HG03442 (cell line): ENCODE data around the gene NIPAL4.
"Not testable (repeated sequence)": the region's sequence is repeated elsewhere in the genome, so short reads cannot be mapped to it uniquely, and the experiment has no call there.

ENCODE experiments used
- ATAC-seq: cut with Tn5 transposase; IDR thresholded peaks from one replicate; pipeline ENCODE4 v1.9.1; 2021; ENCODE audit warnings: mild to moderate bottlenecking, moderate library complexity; ENCODE audit not compliant: unreplicated experiment

Gene NIPAL4

DNA sequence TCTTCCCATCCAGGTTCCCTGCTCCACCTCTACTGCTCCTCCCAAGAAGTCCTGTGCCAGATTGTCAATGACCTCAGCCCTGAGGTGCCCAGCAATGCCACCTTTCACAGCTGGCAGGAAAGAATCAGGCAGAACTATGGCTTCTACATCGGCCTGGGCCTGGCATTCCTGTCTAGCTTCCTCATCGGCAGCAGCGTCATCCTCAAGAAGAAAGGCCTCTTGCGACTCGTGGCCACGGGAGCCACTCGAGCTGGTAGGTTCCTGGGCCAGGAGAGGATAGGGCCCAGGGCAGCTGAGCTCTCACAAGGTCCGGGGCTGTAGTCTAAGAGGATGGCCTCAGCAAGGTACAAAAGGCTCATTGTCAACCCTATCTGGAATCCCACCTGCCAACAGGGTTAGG, 3.1 kb downstream of the NIPAL4 start:
- no peak for ATAC-seq

DNA sequence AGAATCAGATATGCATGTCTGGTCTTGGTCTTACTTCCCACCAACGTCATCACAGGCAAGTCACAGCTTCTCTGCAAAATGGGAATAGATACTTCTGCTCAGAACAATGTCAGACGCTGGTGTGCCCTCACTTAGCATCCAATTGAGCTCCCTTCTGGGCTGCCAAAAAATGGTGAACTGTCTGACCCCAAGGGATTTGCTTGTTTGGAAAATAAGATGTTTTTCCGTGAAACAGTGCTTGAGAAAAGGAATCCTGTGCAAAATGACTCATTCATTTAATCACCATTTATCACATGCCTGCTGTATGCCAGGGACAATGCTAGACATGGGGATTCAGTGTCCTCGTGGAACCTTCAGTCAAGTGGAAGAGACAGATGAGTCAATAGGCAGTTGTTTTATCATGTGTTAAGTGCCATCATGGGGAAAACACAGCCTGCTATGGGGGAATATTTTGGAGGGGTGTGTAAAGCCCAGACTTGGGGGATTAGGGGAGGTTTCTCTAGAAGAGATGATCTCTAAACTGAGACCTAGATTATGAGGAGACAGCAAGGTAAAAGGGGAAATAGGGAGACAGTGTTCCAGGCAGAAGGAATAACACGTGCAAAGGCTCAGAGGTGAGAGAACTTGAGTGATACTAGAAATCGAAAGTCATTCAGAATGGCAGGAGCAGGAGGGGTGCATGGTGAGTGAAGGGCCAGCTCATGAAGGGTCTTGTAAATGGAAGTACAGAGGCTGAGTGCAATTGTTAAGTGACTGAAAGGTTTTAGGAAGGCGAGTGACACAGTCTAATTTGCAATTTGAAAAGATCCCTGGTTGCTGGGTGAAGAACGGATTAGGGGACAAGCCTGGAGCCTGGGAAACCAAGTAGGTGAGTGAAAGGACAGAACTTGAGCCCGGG, 3.9 kb downstream of the NIPAL4 start:
- no peak for ATAC-seq

DNA sequence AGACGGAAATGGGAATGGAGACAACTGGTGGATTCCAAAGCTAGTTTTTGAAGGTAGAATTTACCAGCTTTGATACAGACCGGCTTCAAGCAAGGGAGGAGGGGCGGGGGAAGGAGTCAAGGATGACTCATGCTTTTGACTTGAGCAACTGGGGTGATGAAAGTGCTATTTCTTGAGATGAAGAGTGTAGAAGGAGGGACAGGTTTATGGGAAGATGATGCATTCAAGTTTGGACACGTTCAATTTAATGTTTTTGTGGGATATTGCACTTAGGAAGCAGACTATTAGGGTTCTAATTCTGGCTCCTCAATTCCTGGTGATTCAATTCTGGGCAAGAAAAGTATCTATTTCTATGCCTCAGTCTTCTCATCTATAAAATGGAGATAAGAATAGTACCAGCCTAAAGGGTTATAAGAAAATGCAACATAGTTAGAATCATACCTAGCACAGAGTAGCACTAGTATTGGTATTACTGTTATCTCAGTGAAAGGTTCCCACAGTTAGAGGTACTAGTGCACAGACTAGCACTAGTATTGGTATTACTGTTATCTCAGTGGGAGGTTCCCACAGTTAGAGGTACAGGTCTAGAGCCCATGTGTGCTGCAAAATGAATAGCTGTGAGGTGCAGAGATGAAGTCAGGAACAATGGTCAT, 4.6 kb downstream of the NIPAL4 start:
- peak; percentile 95 for ATAC-seq

DNA sequence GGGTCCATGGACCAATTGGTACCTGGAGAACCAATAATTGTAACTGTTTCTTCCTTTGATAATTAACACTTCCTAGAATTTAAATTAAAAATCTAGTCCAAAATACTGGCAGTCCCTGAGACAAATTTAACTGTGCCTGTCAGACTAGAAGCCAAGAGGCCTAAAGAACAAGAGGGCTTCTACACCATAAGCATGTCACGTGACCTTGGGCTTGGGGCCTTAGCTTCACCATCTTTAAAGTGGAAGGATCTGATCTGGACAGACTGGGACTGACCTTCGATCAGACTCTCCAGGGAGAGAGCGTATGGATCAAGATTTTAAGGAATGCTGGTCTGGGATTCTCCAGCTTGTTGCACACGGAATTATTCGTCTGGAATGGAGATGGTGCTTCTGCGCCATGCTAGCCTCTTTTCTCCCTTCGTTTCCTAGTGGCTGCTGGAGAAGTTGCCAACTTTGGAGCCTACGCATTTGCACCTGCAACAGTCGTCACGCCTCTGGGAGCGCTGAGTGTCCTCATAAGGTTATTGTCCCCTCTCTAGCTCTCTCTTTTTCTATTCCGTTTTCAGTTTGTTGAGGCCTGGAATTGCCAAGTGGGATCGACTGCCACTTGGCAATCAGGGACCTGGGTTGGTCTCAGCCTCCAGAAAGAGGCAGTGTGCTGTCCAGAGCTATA, 8.4 kb downstream of the NIPAL4 start:
- ATAC-seq = no peak

DNA sequence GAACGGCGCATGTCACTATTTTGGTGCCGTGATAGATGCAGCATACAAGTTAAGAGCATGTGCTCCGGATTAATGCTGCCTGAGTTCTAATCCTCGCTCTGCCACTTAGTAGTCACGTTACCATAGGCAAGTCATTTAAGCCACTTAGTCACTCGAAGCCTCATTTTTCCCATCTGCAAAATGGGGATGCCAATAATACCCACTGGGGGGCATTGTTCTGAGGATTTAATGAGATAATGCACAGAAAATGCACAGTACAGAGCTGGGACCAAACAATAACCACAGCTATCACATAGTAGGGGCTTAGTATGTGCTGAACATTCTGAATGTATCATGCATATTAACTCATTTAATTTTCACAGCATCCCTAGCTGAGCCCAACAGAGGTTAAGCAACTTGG, 9.1 kb downstream of the NIPAL4 start:
- ATAC-seq = no peak

DNA sequence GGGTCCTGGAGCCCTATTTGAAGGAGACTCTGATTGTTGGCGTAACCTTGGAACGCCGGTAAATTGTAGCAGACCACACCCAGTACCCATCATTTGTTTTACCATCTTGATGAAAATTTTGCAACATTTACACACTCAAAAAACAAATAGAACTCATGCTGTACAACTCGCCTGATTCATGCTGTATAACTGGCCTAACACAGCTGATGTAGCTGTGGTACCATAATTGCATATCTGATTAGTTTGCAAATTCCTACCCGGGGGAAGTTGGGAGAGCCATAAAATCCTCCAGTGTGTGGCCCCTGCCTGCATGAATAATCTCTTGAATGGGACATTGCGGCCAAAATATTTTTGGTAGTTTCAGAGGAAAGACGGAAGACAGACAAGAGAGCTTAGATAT, 9.7 kb downstream of the NIPAL4 start:
- ATAC-seq = no peak

DNA sequence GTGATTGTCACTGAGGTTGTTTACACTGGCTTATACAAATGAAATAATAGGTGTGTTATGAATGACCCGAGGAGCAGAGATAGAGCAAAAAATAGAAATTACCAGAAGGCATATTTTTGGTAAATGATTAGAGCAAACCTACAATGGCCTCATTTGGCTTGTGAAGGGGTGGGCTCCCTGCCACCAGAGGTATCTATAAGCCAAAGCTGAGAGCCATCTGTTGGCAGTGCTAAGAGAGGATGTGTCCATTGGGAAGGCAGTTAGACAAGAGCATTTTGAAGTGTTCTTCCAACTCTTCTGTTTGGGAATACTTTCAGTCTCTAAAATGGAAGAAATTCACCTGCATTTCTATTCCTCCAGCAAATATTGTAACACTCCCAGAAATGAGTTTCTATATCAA, 10.6 kb downstream of the NIPAL4 start:
- no peak for ATAC-seq

DNA sequence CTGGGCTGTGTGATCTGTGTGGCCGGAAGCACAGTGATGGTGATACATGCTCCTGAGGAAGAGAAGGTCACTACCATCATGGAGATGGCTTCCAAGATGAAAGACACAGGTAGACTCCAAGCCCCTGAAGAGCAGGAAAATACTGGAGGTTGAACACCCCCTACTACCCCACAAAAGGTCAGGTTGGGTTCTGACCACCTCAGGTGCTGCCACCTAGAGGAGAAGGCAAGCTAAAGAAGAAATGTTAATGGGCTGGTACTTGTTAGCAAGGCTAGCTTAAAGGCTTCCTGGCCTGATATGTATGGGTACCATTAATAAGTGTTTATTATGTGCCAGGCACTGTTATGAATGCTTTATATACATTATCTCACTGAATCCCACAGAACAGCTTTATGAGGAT, 11.7 kb downstream of the NIPAL4 start:
- ATAC-seq = no peak

DNA sequence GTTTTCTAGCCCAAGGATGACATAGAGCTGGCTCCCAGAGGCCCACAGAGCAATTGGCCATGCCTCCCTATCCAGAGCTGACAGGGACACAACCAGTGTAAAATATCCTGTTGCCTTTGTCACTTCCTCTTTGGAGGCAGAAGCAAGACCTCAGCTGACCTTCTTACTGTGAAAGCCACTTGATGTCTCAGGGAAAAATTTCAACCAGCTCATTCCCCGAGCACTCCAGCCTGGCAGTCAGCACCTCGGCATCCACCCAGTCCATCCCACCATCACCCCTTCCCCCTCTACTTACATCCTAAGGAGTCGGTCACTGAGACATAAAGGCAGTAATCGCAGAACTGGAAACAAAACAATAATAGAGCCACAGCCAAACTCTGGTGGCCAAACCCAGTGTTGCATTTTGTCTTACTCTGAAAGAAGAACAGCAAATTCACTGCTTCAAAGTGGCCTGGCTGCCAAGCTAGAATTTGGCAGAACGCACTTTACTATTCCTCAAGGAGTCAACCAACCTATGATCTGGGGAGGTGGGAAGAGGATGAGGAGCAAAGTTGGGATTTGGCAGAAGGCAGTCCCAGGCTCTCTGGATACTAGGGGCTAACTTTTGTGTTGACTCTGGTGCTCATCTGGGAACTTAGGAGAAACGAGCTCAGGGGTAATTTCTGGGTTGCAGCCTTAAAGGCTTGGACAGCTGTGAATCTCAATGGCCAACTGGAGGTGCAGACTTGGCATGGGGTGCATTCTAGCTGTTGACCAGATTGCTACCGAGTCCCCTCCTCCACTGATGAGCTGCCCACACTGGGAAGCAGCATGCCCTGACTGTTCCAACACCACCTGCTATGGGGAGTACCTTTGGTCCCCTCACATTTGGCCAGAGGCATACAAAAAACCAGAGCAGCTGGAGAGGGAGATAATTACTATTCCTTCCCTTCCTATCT, 13.6 kb downstream of the NIPAL4 start:
- no peak for ATAC-seq

DNA sequence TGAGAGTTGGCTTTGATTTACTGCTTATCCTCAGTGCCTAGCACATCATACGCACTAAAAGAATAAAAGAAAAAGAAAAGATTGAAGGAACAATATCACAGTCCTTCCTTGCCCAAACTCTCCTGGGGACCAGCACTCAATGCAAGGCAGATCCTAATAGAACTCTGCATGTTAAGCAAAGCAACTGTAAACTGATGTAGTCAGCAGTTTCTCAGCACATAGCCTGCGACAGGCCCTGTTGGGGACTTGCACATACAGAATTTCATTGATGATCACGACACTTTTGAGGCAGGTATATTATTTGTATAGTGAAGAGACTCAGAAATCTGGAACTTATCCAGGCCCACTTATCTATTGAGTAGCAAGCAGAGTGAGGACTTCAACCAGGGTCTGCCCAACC, 15.4 kb downstream of the NIPAL4 start:
- ATAC-seq = no peak

DNA sequence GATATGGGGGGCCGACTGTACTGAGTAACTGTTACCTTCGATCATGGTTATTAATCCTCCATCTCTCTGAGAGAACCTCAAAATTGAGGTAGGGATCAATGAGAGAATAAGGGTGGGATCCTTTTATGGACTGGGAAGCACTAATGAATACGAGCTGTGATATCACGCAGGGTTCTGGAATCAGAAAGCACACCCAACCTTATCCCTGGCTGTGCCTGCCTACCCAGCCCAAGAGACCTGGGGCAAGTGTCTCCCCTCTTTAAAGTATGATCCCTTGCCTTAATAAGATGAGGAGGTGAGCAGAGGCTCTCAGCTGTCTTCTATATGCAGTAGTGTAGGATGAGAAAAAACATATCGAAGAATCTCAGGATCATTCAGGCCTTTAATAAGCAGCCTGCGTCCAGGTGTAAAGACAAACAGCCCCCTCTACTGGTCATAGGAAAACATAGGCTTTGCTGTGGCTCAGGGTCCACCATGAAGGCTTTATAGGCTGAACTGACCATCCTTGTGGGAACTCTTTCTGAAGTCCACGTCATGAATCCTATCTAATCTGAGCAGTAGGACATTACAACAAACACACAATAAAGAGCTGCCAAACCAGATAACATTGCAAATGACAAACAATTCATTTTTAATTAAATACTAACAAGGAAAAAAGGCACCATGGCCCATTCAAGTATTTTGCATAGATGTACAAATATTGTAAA, 16.8 kb downstream of the NIPAL4 start:
- peak; percentile 74 for ATAC-seq

DNA sequence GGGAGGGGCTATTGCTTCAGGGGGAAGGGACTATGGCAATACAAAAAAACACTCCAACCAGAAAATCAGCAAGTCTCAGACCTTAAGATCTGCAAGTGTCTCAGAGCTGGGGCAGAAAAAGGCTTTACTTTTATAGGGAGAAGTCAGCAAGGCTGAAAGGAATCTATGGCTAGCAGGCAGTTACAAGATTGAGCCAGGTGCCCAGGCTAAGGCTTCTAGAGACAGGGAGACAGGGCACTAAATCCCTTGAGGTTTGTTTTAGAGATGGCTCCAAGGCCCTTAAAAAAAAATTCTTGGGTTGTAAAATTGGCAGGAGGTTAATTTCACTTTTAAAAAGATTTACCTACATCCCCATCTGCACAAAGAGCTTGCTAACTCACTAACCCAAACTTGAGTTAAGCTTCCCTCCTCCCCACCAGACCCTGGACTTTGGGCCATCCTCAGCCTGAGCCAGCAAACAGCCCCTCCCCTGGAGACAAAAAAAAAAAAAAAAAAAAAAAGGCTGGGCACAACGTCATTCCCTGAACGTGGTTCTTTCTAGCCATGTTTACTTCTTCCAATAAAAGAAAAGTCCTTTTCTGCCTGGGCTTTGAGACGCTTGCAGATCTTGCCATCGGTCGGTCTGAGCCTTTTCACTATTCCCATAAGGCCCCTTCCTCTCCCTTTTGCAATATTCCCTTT, 17.9 kb downstream of the NIPAL4 start:
- ATAC-seq = no peak

DNA sequence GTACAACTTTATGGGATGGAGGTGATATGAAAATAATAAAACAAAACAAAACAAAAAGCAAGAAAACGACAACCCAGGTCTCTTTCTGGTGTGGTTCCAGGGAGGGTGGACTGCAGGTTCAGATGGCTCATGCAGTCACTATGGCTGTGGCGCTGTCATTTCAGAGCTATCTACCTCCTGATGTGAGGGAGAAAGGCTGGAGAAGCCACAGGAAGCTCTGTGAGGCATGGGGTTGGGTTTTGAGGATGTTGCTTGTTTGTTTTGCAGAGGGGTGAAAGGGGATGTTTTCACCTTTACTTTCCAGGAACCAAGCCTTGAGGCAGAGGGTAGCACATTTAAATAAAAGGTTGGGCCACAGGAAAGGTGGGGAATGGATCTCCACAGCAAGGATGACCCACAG, 18.7 kb downstream of the NIPAL4 start:
- no peak for ATAC-seq

DNA sequence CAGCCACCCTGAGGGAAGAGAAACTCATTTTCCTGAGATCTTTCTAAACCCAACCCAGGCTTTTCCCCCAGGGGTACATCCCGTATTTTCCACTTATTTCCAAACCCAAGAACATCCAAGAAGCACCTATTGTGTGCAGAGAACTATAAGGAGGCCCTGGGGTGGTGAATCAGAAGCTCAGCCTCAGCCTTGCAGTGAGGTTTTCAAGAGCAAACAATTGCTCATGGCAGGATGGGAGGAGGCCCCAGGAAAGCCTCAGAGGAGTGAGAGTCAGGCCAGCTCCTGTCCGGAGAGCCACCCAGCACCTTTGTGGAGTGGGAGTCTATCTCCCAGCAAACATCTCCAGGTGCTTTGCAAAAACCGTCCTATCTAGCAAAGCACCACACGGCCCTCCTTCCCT, 19.2 kb downstream of the NIPAL4 start:
- no peak for ATAC-seq

DNA sequence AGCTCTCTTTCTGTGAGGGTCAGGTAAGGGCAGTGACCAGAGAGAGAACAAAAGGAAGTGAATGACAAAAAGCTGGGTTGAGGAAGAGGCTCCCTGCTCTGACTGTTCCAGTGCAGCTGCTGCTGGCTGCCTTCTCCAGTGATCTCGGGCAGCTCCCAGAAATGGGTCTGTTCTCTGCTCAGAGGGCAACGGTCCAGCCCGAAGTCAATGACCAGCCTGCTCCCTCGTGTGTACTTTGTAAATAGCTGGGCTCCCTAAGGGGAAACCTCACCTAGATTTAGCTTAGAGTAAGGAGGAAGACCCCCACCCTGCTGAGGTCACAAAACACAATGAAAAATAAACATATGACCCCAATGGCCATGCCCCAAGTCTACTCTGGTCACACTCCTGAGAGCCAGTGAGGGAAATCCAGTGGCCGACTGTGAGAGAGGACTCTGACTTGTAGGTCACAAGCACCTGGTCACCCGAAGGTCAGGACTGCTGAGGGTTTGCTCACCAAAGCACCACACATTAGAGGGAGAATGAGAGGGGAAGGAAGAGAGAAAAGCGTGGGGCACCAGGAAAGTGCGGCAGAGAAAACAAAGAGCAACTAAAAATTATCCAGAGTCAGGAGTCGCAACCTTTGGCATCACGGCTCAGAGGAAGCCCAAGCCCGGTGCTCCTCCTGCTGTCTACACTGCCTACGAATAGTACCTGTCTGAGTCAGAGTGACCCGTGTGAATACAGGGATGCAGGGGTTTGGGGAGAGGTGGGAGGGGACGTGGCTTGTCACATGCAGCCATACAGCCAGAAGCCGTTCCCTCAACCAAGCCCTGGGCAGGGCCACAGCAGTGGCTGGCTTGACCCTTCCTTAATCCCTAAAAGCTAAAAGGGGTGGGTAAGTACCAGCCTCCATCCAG, 19.8 kb downstream of the NIPAL4 start:
- no peak for ATAC-seq

DNA sequence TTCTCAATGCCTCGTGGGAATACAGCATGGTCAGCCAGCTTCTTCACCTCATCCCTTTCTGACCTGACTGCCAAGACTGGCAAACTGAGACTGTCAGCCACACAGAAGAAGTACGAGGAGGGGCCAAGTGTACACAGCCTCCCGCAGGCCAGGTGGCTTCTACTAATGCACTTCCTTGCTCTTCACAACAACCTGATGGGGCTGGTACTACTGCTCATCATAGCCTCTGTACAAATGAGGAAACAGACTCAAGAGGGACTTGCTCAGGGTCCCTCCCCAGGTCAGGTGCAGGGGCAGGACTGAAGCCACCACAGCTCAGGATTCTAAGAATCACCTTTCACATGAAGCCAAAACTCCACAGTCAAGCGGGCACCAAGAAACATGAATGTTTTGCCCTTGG, 21.3 kb downstream of the NIPAL4 start:
- ATAC-seq = no peak

DNA sequence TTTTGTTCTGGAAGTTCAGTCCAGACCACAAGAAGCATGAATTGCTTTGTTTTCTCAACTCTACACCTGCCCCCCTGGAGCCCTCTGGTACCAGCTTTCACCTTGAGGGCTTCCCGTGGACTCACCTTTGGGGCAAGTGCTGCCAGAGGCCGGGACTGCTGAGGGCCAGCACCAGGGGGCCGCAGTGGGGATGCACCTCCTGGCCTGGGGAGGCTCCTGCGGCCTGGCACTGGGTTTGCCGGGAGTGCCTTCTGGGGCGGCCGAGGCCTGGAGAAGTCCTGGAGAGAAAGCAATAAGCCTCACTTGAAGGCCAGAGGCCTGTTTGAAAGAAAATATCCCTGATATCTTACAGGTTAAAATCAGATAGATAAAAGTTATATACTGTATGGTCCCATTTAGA, 21.7 kb downstream of the NIPAL4 start:
- no peak for ATAC-seq

DNA sequence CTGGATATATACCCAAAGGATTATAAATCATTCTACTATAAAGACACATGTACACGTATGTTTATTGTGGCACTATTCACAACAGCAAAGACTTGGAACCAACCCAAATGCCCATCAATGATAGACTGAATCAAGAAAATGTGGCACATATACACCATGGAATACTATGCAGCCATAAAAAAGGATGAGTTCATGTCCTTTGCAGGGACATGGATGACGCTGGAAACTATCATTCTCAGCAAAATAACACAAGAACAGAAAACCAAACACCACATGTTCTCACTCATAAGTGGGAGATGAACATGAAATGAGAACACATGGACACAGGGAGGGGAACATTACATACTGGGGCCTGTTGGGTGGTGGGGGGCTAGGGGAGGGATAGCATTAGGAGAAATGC, 22.7 kb downstream of the NIPAL4 start:
- not testable (repeated sequence) for ATAC-seq

DNA sequence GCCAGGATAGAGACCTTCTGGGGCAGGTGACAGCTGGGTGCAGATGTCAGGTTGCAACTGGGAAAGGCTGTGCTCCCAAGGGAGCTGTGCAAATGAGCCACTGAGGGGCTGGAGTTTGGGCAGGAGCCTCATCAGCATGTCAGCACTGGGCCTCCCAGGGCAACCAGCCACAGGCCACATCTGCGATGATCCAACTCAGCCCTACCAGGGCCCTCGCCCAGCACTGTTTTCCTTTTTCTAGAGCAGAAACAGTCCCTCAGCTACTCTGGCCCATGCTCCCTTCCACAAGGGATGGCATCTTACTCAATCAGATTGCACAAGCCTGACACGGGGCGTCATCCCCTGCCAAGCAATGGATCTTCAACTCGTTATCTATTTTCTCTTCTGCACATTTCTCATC, 24.8 kb downstream of the NIPAL4 start:
- no peak for ATAC-seq
